Adrenal gland (tissue), 12 donors: Measurements from ENCODE around the gene NACAD. TPM values are rescaled to one million over a fixed set of nuclear protein-coding genes. Genes with fewer than 3 reads are reported as not detected.

Experiments used
- DNase-seq, 7 donors: peaks; one replicate each; pipeline ENCODE4 v3.0.0-alpha.2; 2019 to 2020
- H3K27ac ChIP-seq, 5 donors: fragments of 200-600 bp; sonication (generic) in 4 of 5; 1 replicate in 3 of 5; 2 replicates in 2 of 5; pipeline versions ENCODE4 v1.5.1 to v1.8.0; 2016 to 2020; ENCODE audit warnings: mild to moderate bottlenecking in 1 of 5
- H3K27me3 ChIP-seq: fragments of 200-600 bp; 2 replicates; pipeline ENCODE4 v1.8.0; 2021
- H3K36me3 ChIP-seq, 2 donors: fragments of 200-600 bp; replicated peaks in 1 of 2; 1 replicate in 1 of 2; 2 replicates in 1 of 2; pipeline versions ENCODE4 v1.5.1 to v1.8.0; 2018 to 2022
- H3K4me1 ChIP-seq, 2 donors: fragments of 200-600 bp; replicated peaks in 1 of 2; 1 replicate in 1 of 2; 2 replicates in 1 of 2; pipeline versions ENCODE4 v1.5.1 to v1.8.0; 2018 to 2021
- H3K4me3 ChIP-seq, 4 donors: fragments of 200-600 bp; sonication (generic) in 3 of 4; one replicate each; pipeline ENCODE4 v1.5.1; 2016 to 2018
- H3K9me3 ChIP-seq, 3 donors: fragments of 200-600 bp; sonication (generic) in 1 of 3; replicated peaks in 1 of 3; 1 replicate in 2 of 3; 2 replicates in 1 of 3; pipeline versions ENCODE4 v1.5.1 to v1.8.0; 2016 to 2021
- POLR2A ChIP-seq, 2 donors: fragments of 450-650 bp; IDR thresholded peaks; one replicate each; pipeline ENCODE4 v1.6.1; 2017; ENCODE audit warnings: antibody characterized with exemption in 2 of 2, mild to moderate bottlenecking in 2 of 2, moderate library complexity in 1 of 2
- WGBS, 4 donors: extraction: QIAGEN DNeasy Blood & Tissue Kit in 2 of 4; methylation state at CpG; one replicate each; pipeline versions ENCODE4 v1.1.5 to v1.1.7; 2013 to 2017; 5-methylcytosine and 5-hydroxymethylcytosine counted together
- intact Hi-C, 2 donors: fragments of 100-400 bp; cut with DNase I; formaldehyde crosslinking; loops; one replicate each; pipeline versions ENCODE4 v1.14.1 to v1.15.0; 2022 to 2023
- polyA plus RNA-seq, 3 donors: library from polyadenylated mRNA; stranded (reverse); fragments of 200-250 nt in 2 of 3; fragments of 350-450 nt in 1 of 3; fragmentation: Illumina TruSeq in 1 of 3; extraction: RNeasy Lipid Tissue Mini Kit (QIAGEN cat#74804) in 1 of 3; gene quantifications; one replicate each; pipeline ENCODE4 v1.2.3, GENCODE V29; 2013 to 2014
- total RNA-seq, 9 donors: library from RNA; depleted of rRNA in 4 of 9; stranded (reverse); fragments of >200 nt in 4 of 9; fragments of 120-200 nt in 1 of 9; fragmentation: NEBNext Ultra II Directional in 1 of 9; extraction: Animal tissue kit (Norgen Biotek cat#: 25700) in 1 of 9; gene quantifications; one replicate each; pipeline versions ENCODE4 v1.1.0 to v1.2.4, GENCODE V29; 2013 to 2023
- TF ChIP-seq, protein P1 (sequence below), 6 experiments: fragments of 450-650 bp in 4 of 6; fragments of 200-600 bp in 2 of 6; sonication (generic) in 1 of 6; IDR thresholded peaks; 1 replicate in 5 of 6; 2 replicates in 1 of 6; pipeline versions ENCODE4 v1.5.1 to v1.8.0; 2016 to 2021; ENCODE audit warnings: antibody characterized with exemption in 6 of 6, mild to moderate bottlenecking in 2 of 6, moderate library complexity in 1 of 6
- donor health status: healthy with polysubstance abuse.
- donor health status: Bipolar disorder and iron deficiency.
- donor health status: DM: yes; HTN: yes; CAD: no.
- donor health status: DM: no; HTN: no; CAD: no.
- donor health status: DM: no; HTN: no; CAD: no.
- donor health status: DM: yes; HTN: yes; CAD: no.

The NACAD gene
- total and polyA plus RNA-seq, 12 donors = 0.93 to 12.1 (median 2.4) TPM

- H3K9me3 ChIP-seq = no peaks in the 10 kb centered on the region
- H3K36me3 ChIP-seq = no peaks in the 10 kb centered on the region
- no peak for DNase-seq
- peak overlapping the region in 1 of 5 donors; percentile 71 for H3K27ac ChIP-seq
- H3K4me3 ChIP-seq = no peak overlapping the region
- TF ChIP-seq POLR2A (IDR thresholded peaks at IDR 0.05) = no peak
- TF ChIP-seq, protein P1, sequence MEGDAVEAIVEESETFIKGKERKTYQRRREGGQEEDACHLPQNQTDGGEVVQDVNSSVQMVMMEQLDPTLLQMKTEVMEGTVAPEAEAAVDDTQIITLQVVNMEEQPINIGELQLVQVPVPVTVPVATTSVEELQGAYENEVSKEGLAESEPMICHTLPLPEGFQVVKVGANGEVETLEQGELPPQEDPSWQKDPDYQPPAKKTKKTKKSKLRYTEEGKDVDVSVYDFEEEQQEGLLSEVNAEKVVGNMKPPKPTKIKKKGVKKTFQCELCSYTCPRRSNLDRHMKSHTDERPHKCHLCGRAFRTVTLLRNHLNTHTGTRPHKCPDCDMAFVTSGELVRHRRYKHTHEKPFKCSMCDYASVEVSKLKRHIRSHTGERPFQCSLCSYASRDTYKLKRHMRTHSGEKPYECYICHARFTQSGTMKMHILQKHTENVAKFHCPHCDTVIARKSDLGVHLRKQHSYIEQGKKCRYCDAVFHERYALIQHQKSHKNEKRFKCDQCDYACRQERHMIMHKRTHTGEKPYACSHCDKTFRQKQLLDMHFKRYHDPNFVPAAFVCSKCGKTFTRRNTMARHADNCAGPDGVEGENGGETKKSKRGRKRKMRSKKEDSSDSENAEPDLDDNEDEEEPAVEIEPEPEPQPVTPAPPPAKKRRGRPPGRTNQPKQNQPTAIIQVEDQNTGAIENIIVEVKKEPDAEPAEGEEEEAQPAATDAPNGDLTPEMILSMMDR (IDR thresholded peaks at IDR 0.05) = no peak
- intact Hi-C loops = no loop called here
- H3K4me1 ChIP-seq = peaks cover 0 to 12% of the 10 kb centered on the region in 2 donors
- 80 to 90% (median 85%) methylated on average over 2 to 6 of the region's 6 CpGs for WGBS, 4 donors
- no peaks in the 10 kb centered on the region for H3K27me3 ChIP-seq
Measured at GRCh38 chr7:45087301-45088145, 1.2 kb downstream of the NACAD start.

DNA sequence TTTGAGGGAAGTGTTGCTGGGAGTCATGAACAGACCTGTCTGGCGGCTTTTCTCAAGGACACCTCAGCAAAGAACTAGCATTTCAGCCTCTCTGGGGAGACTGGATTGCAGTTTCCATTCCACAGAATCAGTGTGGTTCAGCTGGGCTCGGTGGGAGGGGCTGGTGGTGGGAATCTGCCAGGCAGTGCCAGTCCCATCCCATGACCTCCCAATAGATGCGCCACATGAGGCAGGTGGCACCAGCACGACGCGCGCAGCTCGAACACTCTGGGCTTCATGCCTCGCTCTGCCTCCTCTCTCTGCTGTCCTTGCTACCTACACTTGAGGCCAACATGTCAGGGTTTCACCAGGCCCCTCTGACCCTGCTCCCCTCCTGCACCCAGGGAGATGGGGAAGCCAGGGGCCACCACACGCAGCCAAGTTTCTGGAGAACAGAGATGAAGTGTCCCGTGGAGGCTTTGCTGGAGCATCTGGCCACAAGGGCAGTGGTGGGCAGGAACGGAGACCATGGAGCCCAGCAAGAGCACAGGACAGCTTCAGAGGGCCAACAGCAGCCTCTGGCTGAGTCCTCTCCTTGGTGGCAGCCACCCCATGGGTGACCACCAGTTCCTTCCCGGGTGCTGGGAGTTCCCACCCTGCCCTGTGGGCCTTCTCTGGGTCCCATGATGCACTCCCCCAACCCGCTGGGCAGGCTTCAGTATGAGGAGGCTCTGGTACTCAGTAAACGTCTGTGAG lies 2.3 kb downstream of the NACAD start:
- H3K36me3 ChIP-seq = no peaks in the 10 kb centered on the region
- H3K9me3 ChIP-seq = no peaks in the 10 kb centered on the region
- DNase-seq = no peak
- H3K27me3 ChIP-seq = no peaks in the 10 kb centered on the region
- H3K4me1 ChIP-seq = peaks cover 0 to 20% of the 10 kb centered on the region in 2 donors
- WGBS, 4 donors = 89 to 91% (median 91%) methylated on average over 7 to 15 of the region's 15 CpGs
- no peak overlapping the region for H3K4me3 ChIP-seq
- H3K27ac ChIP-seq = no peak overlapping the region
- no peak for TF ChIP-seq POLR2A (IDR thresholded peaks at IDR 0.05)
- TF ChIP-seq, protein P1 (IDR thresholded peaks at IDR 0.05) = no peak
- intact Hi-C loops = no loop called here

DNA sequence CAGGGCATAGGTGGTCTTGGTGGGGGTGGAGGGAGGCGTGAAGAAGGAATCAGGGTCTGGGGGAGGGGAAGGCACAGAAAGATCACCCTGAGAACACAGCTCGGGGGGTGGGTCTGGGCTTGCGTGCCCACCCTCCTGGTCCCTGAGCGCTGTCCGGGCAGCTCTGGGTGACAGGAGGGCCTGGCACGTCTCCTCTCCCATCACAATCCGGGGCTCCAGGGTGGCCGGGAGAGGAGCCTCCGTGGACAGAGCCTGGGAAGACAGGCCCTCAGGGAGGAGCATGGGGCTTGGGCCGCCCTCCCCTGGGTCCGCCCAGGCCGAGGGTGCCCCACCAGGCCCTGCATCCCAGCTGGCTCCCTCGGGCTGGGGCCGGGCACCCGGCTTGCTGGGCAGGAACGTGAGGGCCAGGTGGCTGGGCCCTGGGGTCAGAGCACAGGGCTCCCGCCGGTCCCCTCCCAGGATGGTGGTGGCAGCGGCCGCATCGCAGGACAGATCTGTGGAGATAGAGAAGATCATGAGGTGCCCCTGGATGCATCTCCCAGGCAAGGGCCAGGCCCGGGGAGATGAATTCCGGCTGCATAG lies 3.1 kb downstream of the NACAD start:
- intact Hi-C loops = no loop called here
- Histone ChIP-seq H3K9me3 (no peaks in the 10 kb centered on the region), H3K4me3 (no peak overlapping the region), H3K36me3 (no peaks in the 10 kb centered on the region), H3K4me1 (peaks cover 0 to 20% of the 10 kb centered on the region in 2 donors), H3K27ac (no peak overlapping the region), H3K27me3 (no peaks in the 10 kb centered on the region)
- TF ChIP-seq, protein P1 (IDR thresholded peaks at IDR 0.05) = no peak
- no peak for TF ChIP-seq POLR2A (IDR thresholded peaks at IDR 0.05)
- no peak for DNase-seq
- 74 to 90% (median 80%) methylated on average over 2 to 23 of the region's 23 CpGs for WGBS, 4 donors
